ENCODE results near the gene SNX20.

GRCh38 chr16:50636753-50637374, 44.2 kb downstream of the SNX20 start:
- TF ChIP-seq, protein P1, sequence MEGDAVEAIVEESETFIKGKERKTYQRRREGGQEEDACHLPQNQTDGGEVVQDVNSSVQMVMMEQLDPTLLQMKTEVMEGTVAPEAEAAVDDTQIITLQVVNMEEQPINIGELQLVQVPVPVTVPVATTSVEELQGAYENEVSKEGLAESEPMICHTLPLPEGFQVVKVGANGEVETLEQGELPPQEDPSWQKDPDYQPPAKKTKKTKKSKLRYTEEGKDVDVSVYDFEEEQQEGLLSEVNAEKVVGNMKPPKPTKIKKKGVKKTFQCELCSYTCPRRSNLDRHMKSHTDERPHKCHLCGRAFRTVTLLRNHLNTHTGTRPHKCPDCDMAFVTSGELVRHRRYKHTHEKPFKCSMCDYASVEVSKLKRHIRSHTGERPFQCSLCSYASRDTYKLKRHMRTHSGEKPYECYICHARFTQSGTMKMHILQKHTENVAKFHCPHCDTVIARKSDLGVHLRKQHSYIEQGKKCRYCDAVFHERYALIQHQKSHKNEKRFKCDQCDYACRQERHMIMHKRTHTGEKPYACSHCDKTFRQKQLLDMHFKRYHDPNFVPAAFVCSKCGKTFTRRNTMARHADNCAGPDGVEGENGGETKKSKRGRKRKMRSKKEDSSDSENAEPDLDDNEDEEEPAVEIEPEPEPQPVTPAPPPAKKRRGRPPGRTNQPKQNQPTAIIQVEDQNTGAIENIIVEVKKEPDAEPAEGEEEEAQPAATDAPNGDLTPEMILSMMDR (IDR thresholded peaks at IDR 0.05), result no peak
- TF ChIP-seq SIN3A (IDR thresholded peaks at IDR 0.05; ENCODE audit: borderline replicate concordance, insufficient read depth, low read depth, low read length), result no peak
- no peak for TF ChIP-seq TCF7L2 (IDR thresholded peaks at IDR 0.05; ENCODE audit: low read depth, low read length)
